PC-3 (cell line): ENCODE measurements around the gene AFF2. TPM values are rescaled to one million over a fixed set of nuclear protein-coding genes. Genes with fewer than 3 reads are reported as not detected.

Experiments used
- ATAC-seq: fragments of 200-7000 bp; cut with Tn5 transposase; 2 replicates; pipeline ENCODE4 v1.9.1; 2020; ENCODE audit warnings: mild to moderate bottlenecking, moderate library complexity
- BruUV-seq: library from RNA; stranded (reverse); fragments of 400-500 nt; replicated peaks from 2 replicates; lab custom pipeline; 2021; lab: Mats Ljungman, UMichigan
- CTCF ChIA-PET: fragments of 300-600 bp; sonication (Branson Sonifier 250); formaldehyde crosslinking; loops from one replicate; lab custom pipeline; 2022; ENCODE audit warnings: antibody characterized with exemption; lab: Charles Lee
- POLR2A ChIA-PET: fragments of 300-600 bp; sonication (Branson Sonifier 250); formaldehyde crosslinking; loops from one replicate; lab custom pipeline; 2022; ENCODE audit warnings: antibody characterized with exemption; ENCODE audit not compliant: unreplicated experiment; lab: Charles Lee
- DNase-seq: peaks from one replicate; pipeline ENCODE4 v3.0.0-alpha.2; 2015
- H2AFZ ChIP-seq: fragments of 300-600 bp; sonication (generic); 2 replicates; pipeline ENCODE4 v1.6.0; 2016; ENCODE audit warnings: antibody characterized with exemption, low read length
- H3F3A ChIP-seq: fragments of 300-600 bp; sonication (generic); one replicate; pipeline ENCODE4 v1.6.0; 2017; ENCODE audit warnings: antibody characterized with exemption, low read length, control low read depth, mild to moderate bottlenecking; ENCODE audit not compliant: unreplicated experiment
- H3K27ac ChIP-seq: fragments of 300-600 bp; sonication (generic); 2 replicates; pipeline ENCODE4 v1.5.1; 2016; ENCODE audit warnings: mild to moderate bottlenecking, low read length
- H3K27me3 ChIP-seq: fragments of 300-600 bp; sonication (generic); 2 replicates; pipeline ENCODE4 v1.6.1; 2016; ENCODE audit warnings: low read length, mixed read lengths
- H3K36me3 ChIP-seq: fragments of 300-600 bp; sonication (generic); 2 replicates; pipeline ENCODE4 v1.6.1; 2016; ENCODE audit warnings: low read depth, mixed run types, low read length, mixed read lengths
- H3K4me1 ChIP-seq: fragments of 300-600 bp; sonication (generic); 2 replicates; pipeline ENCODE4 v1.5.1; 2016; ENCODE audit warnings: low read length; ENCODE audit not compliant: insufficient read depth
- H3K4me2 ChIP-seq: fragments of 300-600 bp; sonication (generic); 2 replicates; pipeline ENCODE4 v1.6.0; 2016; ENCODE audit warnings: low read length
- H3K4me3 ChIP-seq: fragments of 300-600 bp; sonication (generic); 2 replicates; pipeline ENCODE4 v1.5.1; 2016; ENCODE audit warnings: mild to moderate bottlenecking, low read length, mixed read lengths
- H3K79me2 ChIP-seq: fragments of 300-600 bp; sonication (generic); 2 replicates; pipeline ENCODE4 v1.6.1; 2017; ENCODE audit warnings: low read length, mixed read lengths
- H3K9ac ChIP-seq: fragments of 300-600 bp; sonication (generic); 2 replicates; pipeline ENCODE4 v1.6.0; 2016; ENCODE audit warnings: mild to moderate bottlenecking, low read length
- H3K9me2 ChIP-seq: fragments of 300-600 bp; sonication (generic); replicated peaks from 2 replicates; pipeline ENCODE4 v1.6.1; 2016; ENCODE audit warnings: mixed run types, low read length, mixed read lengths
- H3K9me3 ChIP-seq: fragments of 300-600 bp; sonication (generic); 2 replicates; pipeline ENCODE4 v1.6.1; 2016; ENCODE audit warnings: low read length, mixed read lengths
- H4K20me1 ChIP-seq: fragments of 300-600 bp; sonication (generic); 2 replicates; pipeline ENCODE4 v1.6.1; 2016; ENCODE audit warnings: low read length, mixed read lengths
- EZH2 ChIP-seq: fragments of 300-600 bp; sonication (generic); IDR thresholded peaks from one replicate; pipeline ENCODE4 v1.6.1; 2017; ENCODE audit warnings: antibody characterized with exemption, mild to moderate bottlenecking, low read length; ENCODE audit not compliant: unreplicated experiment
- EZH2phosphoT487 ChIP-seq: fragments of 300-600 bp; sonication (generic); IDR thresholded peaks from 2 replicates; pipeline ENCODE4 v1.6.1; 2018; ENCODE audit warnings: mild to moderate bottlenecking, antibody characterized with exemption, low read length, borderline replicate concordance
- intact Hi-C: fragments of 100-400 bp; cut with micrococcal nuclease; formaldehyde crosslinking; loops from 2 replicates; pipeline ENCODE4 v1.9.0; 2023
- total RNA-seq: library from RNA; depleted of rRNA; stranded (reverse); fragments of >200 nt; gene quantifications from 2 replicates; pipeline ENCODE4 v1.2.3, GENCODE V29; 2014
- TF ChIP-seq, protein P1 (sequence below): fragments of 300-600 bp; sonication (generic); conservative IDR thresholded peaks from 2 replicates; pipeline ENCODE4 v1.5.1; 2017; ENCODE audit warnings: antibody characterized with exemption, low read depth, mild to moderate bottlenecking, low read length

The AFF2 gene
- total RNA-seq, 1 experiment from 2014 or later = not detected

DNA sequence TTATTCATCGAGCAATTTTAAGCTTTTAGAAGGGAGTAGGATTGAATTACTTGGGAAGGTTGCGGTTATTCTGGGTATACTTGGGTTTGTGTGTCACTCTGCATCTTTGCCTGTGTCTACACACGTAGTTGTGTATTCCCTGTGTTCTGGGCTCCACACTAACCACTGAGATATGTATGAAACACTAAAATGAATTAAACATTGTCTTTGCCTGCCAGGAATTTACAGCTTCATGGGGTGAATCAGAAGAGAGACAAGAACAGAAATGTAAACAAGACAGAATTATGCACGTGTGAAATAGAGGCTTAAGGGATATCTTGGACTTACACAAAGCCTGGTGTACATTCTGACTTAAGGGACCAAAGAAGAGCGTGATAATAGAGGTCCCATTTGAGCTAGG is 228.5 kb downstream of the AFF2 start:
- H3K27ac ChIP-seq = no peak overlapping the region
- no peaks in the 10 kb centered on the region for H3K27me3 ChIP-seq
- ATAC-seq (no peak), DNase-seq (no peak)
- ChIA-PET CTCF (no interaction called here), POLR2A (no interaction called here)
- H3K9me3 ChIP-seq = no peaks in the 10 kb centered on the region
- no peak overlapping the region for H3K4me2 ChIP-seq
- no peak overlapping the region for H2AFZ ChIP-seq
- no peak overlapping the region for H3K9ac ChIP-seq
- intact Hi-C loops = no loop called here
- no peaks in the 10 kb centered on the region for H3K4me1 ChIP-seq
- H3K36me3 ChIP-seq = no peaks in the 10 kb centered on the region
- no peaks in the 10 kb centered on the region for H3F3A ChIP-seq
- TF ChIP-seq EZH2 = no peak
- TF ChIP-seq EZH2phosphoT487 = no peak
- TF ChIP-seq, protein P1, sequence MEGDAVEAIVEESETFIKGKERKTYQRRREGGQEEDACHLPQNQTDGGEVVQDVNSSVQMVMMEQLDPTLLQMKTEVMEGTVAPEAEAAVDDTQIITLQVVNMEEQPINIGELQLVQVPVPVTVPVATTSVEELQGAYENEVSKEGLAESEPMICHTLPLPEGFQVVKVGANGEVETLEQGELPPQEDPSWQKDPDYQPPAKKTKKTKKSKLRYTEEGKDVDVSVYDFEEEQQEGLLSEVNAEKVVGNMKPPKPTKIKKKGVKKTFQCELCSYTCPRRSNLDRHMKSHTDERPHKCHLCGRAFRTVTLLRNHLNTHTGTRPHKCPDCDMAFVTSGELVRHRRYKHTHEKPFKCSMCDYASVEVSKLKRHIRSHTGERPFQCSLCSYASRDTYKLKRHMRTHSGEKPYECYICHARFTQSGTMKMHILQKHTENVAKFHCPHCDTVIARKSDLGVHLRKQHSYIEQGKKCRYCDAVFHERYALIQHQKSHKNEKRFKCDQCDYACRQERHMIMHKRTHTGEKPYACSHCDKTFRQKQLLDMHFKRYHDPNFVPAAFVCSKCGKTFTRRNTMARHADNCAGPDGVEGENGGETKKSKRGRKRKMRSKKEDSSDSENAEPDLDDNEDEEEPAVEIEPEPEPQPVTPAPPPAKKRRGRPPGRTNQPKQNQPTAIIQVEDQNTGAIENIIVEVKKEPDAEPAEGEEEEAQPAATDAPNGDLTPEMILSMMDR = no peak
- no peak overlapping the region for H3K4me3 ChIP-seq
- H3K9me2 ChIP-seq = no peaks in the 10 kb centered on the region
- H3K79me2 ChIP-seq = no peaks in the 10 kb centered on the region
- no peaks in the 10 kb centered on the region for H4K20me1 ChIP-seq
- BruUV-seq = no TSS peak

DNA sequence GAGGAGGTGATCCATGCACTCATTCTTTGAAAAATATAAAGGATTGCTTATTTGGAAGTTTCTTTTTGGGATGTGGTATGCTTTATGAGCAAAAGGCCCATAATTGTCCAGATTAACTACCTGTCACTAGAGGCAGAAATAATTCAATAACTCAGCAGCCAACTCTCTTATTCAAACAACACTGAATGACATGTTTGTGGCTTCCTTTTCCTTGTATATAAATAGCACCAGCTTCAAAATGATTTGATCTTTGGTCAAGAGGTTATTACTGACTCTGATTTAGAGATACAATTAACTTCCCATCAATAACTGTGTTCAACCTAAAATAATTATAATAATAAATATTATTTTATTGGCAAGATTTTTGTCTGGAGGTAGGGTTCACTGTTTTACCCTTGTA is 232.3 kb downstream of the AFF2 start:
- Histone ChIP-seq H3K9me2 (no peaks in the 10 kb centered on the region), H3F3A (no peaks in the 10 kb centered on the region), H3K27me3 (no peaks in the 10 kb centered on the region), H3K4me1 (no peaks in the 10 kb centered on the region), H3K36me3 (no peaks in the 10 kb centered on the region), H4K20me1 (no peaks in the 10 kb centered on the region), H3K9ac (no peak overlapping the region), H3K4me3 (no peak overlapping the region), H3K9me3 (no peaks in the 10 kb centered on the region), H3K27ac (no peak overlapping the region), H3K79me2 (no peaks in the 10 kb centered on the region), H3K4me2 (no peak overlapping the region), H2AFZ (no peak overlapping the region)
- POLR2A ChIA-PET = no interaction called here
- intact Hi-C loops = no loop called here
- no peak for ATAC-seq
- DNase-seq = no peak
- TF ChIP-seq EZH2phosphoT487 = no peak
- TF ChIP-seq, protein P1 = no peak
- TF ChIP-seq EZH2 = no peak
- CTCF ChIA-PET = no interaction called here
- no TSS peak for BruUV-seq

DNA sequence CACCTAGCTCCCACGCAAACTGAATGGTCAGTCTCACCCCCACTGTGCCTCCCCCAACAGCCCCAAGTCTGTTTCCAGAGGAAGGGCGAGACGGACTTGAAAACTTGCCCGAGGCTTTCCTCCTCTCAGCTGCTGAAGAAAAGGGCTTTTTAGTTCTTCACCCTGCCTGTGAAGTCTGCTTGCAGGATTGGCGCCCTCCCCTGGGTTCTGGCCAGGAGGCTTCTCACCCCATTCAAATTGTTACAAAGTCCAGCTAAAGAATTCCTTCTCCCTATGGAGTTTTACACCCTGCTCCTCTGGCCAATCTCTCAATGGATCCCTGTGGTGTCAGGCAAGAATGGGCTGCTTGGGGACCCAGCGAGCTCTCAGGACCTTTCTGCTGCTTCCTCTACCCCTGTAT is 241.0 kb downstream of the AFF2 start:
- no peaks in the 10 kb centered on the region for H3K27me3 ChIP-seq
- no TSS peak for BruUV-seq

More for the DNA sequence above, 241.0 kb downstream of the AFF2 start:
- ATAC-seq (no peak), DNase-seq (no peak)
- H3K9ac ChIP-seq = no peak overlapping the region
- no peak overlapping the region for H3K27ac ChIP-seq
- no peak overlapping the region for H2AFZ ChIP-seq
- TF ChIP-seq, protein P1 = no peak
- no peak for TF ChIP-seq EZH2
- no peak for TF ChIP-seq EZH2phosphoT487
- no peaks in the 10 kb centered on the region for H3K36me3 ChIP-seq
- H4K20me1 ChIP-seq = no peaks in the 10 kb centered on the region
- POLR2A ChIA-PET = no interaction called here
- no peak overlapping the region for H3K4me2 ChIP-seq
- H3K4me1 ChIP-seq = no peaks in the 10 kb centered on the region
- CTCF ChIA-PET = no interaction called here
- H3K79me2 ChIP-seq = no peaks in the 10 kb centered on the region
- no peak overlapping the region for H3K4me3 ChIP-seq
- intact Hi-C loops = no loop called here
- H3F3A ChIP-seq = no peaks in the 10 kb centered on the region
- H3K9me3 ChIP-seq = no peaks in the 10 kb centered on the region
- no peaks in the 10 kb centered on the region for H3K9me2 ChIP-seq
